HG02870 (cell line): ENCODE measurements around the gene GJB4.
"Not testable (repeated sequence)": the region's sequence is repeated elsewhere in the genome, so short reads cannot be mapped to it uniquely, and the experiment has no call there.

Source experiments
- ATAC-seq: cut with Tn5 transposase; IDR thresholded peaks from one replicate; pipeline ENCODE4 v1.9.1; 2021; ENCODE audit warnings: mild to moderate bottlenecking, moderate library complexity; ENCODE audit not compliant: unreplicated experiment

The GJB4 gene

GRCh38 chr1:34759503-34760357, at the start of gene GJB4:
Gene GJB4, plus strand, starts transcription at chr1:34759740. Its CDS starts 1,515 bp downstream, at chr1:34761255.
- ATAC-seq = no peak

- ATAC-seq = no peak
Observed at GRCh38 chr1:34710812-34711211, 48.7 kb upstream of the GJB4 start.

DNA sequence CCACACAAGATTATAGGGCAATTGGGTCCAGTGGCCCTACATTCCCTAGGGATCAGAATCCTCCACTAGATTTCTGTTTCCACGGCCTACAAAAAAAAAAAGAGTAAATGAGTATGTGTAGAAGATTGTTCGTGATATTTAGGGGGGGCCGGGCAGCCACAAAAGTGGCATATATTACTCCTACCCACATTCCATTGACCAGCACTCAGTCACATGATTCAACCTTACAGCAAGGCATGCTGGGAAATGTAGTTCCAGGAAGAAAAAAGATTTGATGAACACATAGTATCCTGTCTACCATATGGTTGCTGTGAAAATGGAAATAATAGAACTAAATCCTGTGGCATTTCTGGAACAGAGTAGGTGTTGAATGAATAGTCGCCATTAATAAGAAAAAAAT, 48.1 kb upstream of the GJB4 start:
- no peak for ATAC-seq

DNA sequence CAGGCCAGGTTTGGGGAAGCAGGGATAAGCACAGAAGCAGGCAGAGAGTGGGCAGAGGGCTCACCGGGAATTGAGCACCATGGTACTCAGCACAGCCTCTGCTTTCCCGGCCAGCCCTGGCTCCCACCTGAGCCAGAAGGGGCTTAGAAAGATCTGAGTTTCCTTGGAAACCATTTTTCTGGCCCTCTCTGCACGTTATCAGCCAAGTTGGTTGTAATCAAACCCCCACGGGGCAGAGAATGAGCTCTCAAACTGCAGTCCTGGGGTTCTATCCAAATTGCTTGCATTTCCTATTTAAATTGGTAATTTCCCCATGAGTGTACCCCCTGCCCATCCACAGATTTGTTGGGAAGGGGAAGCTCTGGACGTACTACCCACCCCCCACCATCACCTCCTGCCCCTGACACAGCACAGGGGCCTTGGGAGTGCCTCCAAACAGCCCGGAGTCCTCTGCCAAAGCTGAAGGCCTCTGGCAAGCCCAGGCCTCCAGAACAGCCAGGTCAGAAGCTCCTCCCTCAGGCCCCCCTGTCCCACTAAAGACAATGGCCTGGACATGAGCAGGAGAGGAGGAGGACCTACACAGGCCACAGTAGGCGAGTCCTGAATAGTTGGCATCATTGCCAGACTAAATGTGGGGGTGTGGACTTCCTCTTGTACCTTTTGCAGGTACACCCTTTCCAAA, 47.4 kb upstream of the GJB4 start:
- ATAC-seq = no peak

DNA sequence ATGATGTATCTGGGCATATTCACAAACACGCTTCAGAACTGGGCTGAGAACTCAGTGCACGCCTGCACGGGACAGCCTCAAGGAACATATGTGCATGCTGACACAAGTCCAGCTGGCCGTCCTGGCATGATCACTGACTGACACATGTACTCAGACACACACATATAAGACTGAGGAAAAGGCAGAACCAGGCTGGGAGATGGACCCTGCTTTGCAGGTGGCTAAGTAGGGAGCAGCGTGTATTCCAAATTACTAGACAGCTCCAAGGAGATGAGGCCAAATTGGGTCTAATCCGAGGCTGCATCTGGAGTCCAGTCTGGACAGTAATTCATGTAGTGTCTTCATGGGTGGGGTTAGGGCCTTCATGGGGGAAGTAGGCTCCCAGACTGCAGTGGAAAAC, 46.1 kb upstream of the GJB4 start:
- ATAC-seq = no peak

DNA sequence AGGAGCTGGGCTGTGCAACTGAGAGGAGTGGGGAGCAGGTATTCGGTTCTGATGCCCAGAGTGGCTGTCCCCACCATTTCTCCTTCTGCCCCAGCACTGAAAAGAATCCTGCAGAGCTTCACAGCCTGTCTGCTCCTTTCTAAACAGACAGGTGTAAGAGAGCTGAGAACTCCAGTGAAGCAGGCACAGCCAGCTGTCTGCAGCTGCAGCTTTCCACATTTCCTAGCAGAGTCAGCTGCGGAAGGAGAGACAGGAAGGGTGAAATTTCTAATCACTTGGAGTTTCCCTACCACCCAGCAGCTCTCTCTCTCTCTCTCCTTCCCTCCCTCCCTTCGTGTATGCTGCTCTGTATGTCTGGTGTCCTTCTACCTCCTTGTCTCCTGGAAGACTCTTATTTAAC, 45.2 kb upstream of the GJB4 start:
- ATAC-seq = no peak

- ATAC-seq = no peak
Observed at GRCh38 chr1:34715139-34715538, 44.4 kb upstream of the GJB4 start.

DNA sequence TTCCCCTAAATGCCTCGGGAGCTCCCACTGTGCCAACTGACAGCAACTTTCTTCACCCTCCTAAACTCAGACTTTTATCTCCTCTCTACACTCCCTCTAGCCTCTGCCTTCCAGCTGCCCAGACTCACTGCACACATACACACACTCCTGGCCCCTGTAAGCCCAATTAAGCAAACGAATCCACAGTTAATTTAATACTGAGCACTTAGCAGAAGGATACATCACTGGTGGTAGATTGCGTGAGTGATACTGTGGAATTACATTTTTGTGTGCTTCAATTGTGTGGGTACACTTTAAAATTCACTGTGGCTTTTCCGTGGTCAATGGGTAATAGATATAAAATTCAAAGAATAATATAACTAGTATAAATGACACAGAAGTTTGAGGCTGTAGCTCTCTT, 38.3 kb upstream of the GJB4 start:
- no peak for ATAC-seq

DNA sequence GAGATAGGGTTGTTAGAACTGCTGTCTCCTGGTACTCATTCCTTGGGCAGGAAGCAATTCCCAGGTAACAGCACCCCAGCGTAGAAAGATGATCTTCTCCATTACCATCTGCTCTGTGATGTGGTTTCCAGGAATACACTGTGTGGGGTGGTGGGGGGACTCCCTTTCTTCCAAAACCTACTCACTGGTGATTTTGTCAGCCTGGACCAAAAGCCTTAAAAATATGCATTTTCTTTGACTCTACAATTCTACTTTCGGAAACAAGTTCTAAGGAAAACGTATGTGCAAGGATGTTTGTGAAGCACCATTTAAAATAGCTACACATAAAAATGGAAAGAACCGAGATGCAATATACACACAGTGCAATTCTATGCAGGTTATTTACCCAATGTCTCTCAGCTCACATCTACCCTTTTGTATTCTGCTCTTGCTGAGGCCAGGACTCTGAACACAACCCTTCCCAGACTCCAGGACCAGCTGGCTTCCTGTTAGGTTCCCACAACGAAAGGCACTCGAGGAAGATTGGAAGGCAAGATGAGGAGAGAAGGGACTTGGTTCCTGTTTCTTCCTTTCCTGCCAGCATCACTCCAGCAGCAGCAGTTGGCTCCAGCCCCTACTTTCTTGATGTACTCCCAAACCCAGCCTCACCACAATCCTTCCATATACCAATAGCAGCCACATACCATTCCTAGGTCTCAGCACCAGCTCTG, 37.7 kb upstream of the GJB4 start:
- ATAC-seq = no peak

DNA sequence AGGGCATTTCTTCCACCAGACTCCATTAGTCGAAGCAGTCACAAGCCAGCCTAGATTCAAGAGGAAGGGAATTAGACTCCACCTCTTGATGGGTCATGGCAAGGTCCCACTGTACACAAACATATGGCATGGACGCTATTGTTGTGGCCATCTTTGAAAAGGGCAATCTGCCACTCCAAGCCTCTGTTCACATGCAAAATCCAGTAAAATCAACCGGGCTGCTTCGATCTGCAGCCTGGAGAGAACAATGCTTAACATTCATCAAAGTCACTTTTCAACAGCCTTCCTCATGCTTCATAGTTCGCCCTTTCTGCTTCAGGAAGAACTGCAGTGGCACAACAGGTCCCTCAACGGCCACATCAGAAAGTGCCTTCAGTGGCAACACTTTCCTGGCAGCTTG, 32.7 kb upstream of the GJB4 start:
- ATAC-seq = no peak

- no peak for ATAC-seq
Observed at GRCh38 chr1:34730485-34730884, 29.1 kb upstream of the GJB4 start.

GRCh38 chr1:34732831-34733230, 26.7 kb upstream of the GJB4 start:
- ATAC-seq = not testable (repeated sequence)

- no peak for ATAC-seq
Observed at GRCh38 chr1:34736692-34737091, 22.8 kb upstream of the GJB4 start.

GRCh38 chr1:34737236-34737635, 22.3 kb upstream of the GJB4 start:
- not testable (repeated sequence) for ATAC-seq

DNA sequence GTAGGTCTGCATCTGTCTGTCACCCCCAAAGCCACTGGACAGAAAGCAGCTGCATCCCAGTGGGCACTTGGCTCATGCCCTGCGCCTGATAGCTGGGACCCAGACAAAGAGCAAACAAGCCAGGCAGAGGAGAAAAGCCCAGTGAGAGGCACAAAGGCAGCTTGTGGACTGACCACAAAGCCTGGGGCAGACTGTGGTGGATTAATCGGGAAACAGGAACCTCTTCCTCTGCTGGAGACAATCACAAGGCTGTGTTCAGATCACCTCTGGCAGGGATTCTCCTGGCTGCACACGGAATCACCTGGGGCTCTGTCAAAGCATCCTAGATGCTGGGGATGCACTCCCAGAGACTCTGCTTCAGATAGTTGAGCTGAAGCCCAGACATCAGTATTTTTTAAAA, 19.9 kb upstream of the GJB4 start:
- ATAC-seq = no peak

DNA sequence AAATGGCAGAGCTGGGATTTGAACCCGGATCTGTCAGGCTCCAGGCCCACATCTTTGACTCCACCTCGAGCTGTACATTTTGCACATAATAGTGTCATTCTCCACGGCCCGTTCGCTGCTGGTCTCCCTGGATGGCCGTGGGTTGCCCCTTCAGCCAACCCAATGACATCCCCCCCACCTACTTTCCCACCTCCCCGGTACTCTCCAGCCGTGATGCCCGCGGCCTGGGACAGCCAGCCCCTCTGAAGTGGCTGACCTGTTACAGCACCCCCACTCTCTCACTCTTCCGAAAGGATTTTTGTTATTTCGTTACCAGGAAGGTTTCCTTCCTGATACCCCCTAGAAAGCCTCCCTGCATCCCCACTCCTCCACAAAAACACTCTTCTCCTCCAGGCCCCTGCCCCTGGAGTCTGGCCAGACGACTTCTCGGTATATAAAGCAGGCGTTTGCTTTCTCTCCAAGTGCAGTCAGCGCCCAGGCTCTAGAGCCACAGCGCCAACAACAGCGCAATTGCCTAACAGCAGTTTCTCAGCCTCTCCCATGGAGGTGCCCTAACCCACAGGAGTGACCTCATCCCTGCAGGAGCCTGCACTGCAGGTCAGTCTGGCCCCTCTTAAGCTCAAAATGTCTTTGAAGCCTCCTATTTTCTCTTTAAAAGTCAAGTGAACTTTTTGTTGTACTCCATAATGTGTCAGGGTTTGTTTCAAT, 19.2 kb upstream of the GJB4 start:
- no peak for ATAC-seq

GRCh38 chr1:34742667-34743270, 16.8 kb upstream of the GJB4 start:
- ATAC-seq = no peak

- ATAC-seq = no peak
Observed at GRCh38 chr1:34743775-34744174, 15.8 kb upstream of the GJB4 start.

GRCh38 chr1:34744851-34745250, 14.7 kb upstream of the GJB4 start:
- ATAC-seq = no peak

DNA sequence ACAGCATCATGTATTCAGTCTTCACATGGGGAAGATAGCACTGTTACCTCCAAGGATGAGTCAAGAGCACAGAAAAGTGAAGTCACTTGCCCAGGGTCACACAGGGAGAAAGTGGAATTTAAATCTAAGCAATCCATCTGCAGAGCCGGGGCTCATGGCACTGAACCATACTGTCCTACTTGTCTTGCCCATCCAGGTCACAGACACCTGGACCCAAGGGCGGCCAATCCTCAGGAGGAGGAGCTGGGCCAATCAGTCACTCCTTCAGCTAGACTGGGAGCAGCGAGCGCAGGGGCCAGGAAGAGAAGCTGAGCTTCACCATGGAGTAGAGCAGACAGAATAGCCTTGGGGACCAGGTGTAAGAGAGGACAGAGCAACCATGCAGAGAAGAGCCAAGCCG, 13.9 kb upstream of the GJB4 start:
- no peak for ATAC-seq

DNA sequence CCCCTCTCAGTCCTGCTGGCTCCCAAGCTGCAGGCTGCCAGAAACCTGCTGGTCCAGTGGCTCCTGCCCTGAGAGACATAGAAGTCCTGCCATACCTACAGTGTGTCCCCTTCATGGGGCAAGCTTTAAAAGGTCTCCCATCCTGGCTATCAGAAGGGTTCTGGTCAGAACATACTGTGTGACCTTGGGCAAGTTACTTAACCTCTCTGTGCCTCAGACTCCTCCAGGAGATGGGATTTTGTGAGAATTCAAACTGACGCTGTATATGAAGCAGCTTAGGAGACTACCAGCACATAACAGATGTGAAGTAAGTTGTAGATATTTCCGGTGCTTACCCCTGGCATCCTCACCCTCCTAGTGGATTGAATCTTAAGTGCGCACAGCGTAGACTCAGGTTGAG, 13.4 kb upstream of the GJB4 start:
- no peak for ATAC-seq
